ENCODE results near the gene ADAMTSL2.

DNA sequence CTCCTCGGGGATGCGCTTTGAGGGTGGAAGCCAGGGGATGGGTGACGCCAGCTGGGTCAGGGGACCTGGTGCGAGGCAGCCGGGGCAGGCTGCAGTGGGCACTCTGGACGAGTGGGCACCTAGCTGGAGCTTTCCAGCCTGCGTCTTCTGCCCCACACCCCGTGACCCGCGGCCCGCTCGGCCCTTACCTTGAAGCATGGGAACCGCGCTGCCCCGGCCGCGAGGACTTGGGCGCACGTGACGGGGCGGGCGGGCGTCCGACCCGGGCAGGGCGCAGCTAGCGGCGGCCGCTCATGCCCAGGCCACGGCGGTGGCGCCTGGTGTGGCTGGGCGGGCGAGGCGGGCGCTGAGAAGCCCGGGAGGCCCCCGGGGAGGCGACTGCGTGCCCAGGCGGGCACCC is 74.4 kb downstream of the ADAMTSL2 start:
- TF ChIP-seq POLR2AphosphoS5 (IDR thresholded peaks at IDR 0.05; ENCODE audit: low read depth, low read length) (no peak), ELF1 (IDR thresholded peaks at IDR 0.05) (no peak), FOXM1 (IDR thresholded peaks at IDR 0.05; ENCODE audit: low read depth) (no peak), RAD21 (IDR thresholded peaks at IDR 0.05; ENCODE audit: low read length) (no peak), MXI1 (IDR thresholded peaks at IDR 0.05; ENCODE audit: low read depth, low read length) (peak; percentile 20; the same call in 1 of the 2 replicates), JUND (IDR thresholded peaks at IDR 0.05) (no peak), GABPA (IDR thresholded peaks at IDR 0.05; ENCODE audit: low read depth) (no peak), EP300 (IDR thresholded peaks at IDR 0.05; ENCODE audit: borderline replicate concordance in 1 of 2, low read depth in 1 of 2, low read length in 1 of 2) (no peak)
- TF ChIP-seq, protein P1, sequence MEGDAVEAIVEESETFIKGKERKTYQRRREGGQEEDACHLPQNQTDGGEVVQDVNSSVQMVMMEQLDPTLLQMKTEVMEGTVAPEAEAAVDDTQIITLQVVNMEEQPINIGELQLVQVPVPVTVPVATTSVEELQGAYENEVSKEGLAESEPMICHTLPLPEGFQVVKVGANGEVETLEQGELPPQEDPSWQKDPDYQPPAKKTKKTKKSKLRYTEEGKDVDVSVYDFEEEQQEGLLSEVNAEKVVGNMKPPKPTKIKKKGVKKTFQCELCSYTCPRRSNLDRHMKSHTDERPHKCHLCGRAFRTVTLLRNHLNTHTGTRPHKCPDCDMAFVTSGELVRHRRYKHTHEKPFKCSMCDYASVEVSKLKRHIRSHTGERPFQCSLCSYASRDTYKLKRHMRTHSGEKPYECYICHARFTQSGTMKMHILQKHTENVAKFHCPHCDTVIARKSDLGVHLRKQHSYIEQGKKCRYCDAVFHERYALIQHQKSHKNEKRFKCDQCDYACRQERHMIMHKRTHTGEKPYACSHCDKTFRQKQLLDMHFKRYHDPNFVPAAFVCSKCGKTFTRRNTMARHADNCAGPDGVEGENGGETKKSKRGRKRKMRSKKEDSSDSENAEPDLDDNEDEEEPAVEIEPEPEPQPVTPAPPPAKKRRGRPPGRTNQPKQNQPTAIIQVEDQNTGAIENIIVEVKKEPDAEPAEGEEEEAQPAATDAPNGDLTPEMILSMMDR (IDR thresholded peaks at IDR 0.05), result no peak
- TF ChIP-seq, protein P2, sequence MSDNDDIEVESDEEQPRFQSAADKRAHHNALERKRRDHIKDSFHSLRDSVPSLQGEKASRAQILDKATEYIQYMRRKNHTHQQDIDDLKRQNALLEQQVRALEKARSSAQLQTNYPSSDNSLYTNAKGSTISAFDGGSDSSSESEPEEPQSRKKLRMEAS (IDR thresholded peaks at IDR 0.05; ENCODE audit: low read depth), result no peak

All from SK-N-SH (cell line).